HG02938 (cell line): ENCODE measurements around the gene NIM1K.
"Not testable (repeated sequence)": the region's sequence is repeated elsewhere in the genome, so short reads cannot be mapped to it uniquely, and the experiment has no call there.

Source experiments
- ATAC-seq: cut with Tn5 transposase; IDR thresholded peaks from one replicate; pipeline ENCODE4 v1.9.1; 2021; ENCODE audit warnings: mild to moderate bottlenecking, moderate library complexity; ENCODE audit not compliant: unreplicated experiment

Gene NIM1K

GRCh38 chr5:43225649-43226245 is 33.7 kb downstream of the NIM1K start:
- no peak for ATAC-seq

DNA sequence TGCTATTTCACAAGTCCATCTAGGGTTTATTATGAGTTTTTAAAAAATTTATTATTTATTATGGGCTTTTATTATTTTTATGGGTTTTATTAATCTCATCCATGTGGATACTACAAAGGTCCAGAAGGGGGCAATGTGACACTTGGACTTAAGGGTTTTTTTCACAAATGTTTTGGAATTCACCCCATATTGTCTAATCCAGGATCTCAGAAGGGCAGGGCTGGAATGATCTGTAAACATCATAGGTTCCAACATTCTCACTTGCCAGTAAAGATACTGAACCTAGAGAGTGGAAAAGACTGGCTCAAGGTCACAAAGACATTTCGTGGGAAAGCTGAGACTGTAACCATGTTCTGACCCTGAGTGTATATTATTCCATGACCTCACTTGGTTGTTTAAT is 35.6 kb downstream of the NIM1K start:
- no peak for ATAC-seq

GRCh38 chr5:43230707-43231106 is 38.7 kb downstream of the NIM1K start:
- ATAC-seq: no peak

- no peak for ATAC-seq
These were observed 40.0 kb downstream of the NIM1K start for GRCh38 chr5:43231977-43232376.

GRCh38 chr5:43232943-43233833 is 41.2 kb downstream of the NIM1K start:
- ATAC-seq: no peak

DNA sequence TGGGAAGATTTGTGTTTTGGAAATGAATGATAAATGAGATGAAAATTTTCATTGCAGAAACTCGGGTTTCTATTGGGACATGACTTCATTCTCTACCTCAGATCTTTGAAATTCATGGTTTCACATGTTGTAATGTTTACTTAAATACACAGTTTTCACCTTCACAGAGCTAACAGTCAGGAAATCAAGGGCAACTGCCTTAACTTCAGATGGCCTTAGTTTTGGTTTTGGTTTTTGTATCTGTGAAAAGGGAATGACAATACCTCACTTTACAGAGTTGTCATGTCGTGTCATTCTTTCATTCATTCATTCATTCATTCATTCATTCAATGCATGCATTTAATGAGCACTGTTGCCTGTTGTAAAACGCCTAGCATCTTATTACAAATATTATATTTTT is 41.9 kb downstream of the NIM1K start:
- ATAC-seq: peak; percentile 61

- ATAC-seq: no peak
These were observed 44.8 kb downstream of the NIM1K start for GRCh38 chr5:43236653-43237355.

GRCh38 chr5:43242196-43242595 is 50.2 kb downstream of the NIM1K start:
- no peak for ATAC-seq

- no peak for ATAC-seq
These were observed 51.2 kb downstream of the NIM1K start for GRCh38 chr5:43243270-43243669.

DNA sequence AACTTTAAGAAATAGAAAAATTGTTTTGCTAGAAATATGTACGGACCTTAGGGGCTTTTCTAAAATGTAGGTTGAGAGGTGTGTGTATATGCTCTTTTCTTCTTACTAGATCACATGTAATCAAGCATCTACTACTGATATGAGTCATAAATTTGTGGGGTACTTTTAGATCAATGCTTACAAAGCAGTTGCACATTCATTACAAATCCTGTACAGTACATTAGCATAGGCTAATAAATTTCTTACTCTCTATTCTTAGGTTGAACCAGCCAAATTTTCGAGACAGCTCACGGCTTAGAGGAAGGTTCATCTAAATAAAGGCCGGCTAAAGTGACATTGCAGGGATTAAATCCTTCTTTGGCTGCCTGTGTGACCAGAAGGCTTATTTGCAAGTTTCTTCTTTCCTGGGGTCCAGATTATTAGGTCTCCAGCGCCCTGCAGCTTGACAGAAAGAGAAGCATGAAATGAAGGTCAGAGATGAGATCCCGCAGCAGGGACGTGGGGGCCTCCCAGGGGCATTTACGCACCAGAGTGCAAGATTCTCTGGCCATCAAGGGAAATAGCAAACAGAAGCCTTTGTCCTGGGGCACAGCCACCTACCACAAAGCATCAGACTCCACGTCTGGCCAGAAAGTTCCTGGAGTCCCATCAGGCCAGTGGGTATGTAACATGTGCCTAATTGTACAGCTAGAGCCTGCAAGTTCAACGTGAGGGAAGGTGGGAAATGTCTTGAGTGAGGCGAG is 53.0 kb downstream of the NIM1K start:
- peak; percentile 82 for ATAC-seq

DNA sequence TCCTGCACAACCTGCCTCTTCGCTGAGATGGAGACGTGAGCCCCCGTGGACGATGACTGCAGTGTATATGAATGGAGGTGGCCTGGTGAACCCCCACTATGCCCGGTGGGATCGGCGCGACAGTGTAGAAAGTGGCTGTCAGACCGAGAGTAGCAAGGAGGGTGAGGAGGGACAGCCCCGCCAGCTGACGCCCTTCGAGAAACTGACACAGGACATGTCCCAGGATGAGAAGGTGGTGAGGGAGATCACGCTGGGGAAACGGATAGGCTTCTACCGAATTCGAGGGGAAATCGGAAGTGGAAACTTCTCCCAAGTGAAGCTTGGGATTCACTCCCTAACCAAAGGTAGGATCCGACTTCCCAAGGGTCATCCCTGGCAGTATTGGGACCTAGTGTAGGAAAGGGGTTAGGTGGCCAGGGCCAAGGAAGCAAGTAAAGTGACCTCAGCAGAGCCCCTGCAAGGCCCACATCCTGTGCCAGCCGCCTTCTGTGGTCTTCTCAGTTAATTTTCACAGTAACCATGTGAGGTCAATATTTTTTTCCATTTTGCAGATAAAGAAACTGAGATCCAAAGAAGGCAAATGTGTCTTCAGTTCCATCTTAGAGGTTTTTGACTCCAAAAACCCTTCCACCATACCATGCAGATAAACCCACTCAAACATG is 53.8 kb downstream of the NIM1K start:
- ATAC-seq: peak; percentile 37

- ATAC-seq: no peak
These were observed 59.7 kb downstream of the NIM1K start for GRCh38 chr5:43251754-43252153.

DNA sequence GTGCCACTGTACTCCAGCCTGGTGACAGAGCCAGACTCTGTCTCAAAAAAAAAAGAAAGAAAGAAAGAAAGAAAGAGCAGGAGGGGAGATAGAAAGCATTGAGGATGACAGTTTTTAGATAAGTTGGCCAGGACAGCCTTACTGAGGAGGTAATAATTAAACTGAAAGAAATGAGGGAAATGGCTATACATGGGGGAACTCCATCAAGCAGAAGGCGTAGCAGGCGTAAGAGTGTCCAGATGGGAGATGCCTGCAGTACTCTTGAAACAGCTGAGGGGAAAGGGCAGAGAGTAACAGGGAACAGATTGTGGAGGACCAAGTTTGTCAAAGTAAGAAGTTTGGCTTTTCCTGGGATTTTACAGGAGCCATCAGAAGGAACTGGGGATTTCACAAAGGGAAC is 63.7 kb downstream of the NIM1K start:
- ATAC-seq: peak; percentile 44

DNA sequence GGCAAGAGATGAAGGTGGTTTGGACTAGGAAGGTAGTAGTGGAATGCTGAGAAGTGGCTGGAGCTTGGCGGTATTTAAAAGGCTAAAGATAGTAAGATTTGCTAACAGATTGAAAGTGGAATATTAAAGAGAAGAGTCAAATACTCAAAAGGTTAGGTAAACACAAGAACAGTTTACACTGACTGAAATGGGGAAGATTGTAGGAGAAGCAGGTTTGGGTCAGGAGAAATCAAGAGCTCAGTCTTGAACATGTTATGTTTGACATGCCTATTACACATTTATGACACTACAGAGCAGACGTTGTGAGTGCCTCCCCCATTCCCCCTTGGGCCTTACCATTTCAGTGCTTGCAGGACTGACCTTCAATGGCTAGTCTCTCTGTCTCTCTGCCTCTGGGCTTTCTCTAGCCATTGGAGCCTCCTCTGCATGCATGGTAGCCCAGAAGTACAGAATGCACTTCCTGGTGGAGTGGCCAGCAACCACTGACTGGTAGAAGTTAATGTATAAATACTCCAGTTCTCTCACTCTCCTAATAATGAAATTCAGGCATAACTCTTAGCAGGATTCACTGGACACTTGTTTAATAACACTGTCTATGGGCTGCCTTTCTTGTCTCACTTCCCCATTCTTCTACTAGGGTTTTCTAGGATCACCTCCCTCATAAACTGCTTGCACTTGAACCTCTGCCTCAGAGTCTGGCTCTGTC is 64.4 kb downstream of the NIM1K start:
- peak; percentile 61 for ATAC-seq

DNA sequence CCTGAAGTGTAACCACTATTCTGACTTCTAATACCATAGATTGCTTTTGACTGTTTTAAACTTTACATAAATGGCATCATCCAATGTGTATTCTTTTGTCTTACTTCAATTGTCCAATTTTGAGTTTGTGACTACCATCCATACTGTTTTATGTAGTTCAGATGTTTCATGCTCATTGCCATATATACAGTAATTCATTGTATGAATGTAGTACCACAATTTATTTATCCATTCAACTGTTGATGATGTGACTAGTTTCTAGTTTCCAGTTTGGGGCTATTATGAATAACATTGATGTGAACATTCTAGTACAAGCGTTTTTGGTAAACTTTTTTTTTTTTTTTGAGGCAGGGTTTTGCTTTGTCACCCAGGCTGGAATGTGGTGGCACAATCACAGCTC is 66.1 kb downstream of the NIM1K start:
- no peak for ATAC-seq

- not testable (repeated sequence) for ATAC-seq
These were observed 70.2 kb downstream of the NIM1K start for GRCh38 chr5:43262269-43262668.

DNA sequence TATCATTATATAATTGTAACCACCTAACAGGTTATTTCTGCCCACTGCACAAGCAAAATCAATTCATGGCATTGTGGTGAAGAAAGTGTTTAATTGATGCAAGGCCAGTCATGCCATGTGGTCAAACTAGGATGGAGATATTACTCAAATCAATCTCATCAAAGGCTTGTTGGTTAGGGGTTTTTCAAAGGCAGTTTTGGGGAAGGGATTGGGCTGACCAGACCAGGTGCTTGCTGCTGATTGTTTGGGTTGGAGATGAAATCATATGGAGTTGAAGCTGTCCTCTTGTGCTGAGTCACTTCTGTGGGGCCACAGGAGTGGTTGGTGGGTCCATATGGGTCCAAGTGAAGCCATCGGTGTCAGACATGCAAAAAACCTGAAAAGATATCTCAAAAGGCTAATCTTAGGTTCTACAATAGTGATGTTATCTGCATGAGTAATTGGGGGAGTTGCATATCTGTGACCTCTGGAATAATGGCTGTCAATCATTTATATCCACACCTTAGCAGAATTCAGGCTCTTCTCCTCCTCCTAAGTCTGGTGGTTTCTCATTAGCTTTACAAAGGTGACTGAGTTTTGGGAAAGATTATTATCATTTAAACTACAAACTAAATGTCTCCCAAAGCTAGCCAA is 76.3 kb downstream of the NIM1K start:
- ATAC-seq: peak; percentile 88

DNA sequence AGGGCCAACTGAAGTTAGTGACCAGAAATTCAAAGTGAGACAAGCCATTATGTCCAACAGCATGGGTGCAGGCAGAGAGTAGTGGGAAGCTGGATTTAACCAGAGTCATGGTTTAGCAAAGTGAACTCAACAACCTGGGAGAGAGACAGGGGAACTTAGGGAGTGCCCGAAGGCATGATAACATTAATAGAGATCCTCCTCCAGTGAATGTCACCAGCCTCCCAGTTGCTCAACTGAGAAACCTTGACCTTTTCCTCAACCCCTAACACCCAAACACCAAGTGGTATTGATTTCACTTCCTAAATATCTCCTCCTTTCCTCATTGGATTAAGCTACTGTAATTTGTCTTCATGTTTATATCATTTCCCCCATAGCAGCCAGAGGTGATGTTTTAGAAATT is 78.6 kb downstream of the NIM1K start:
- ATAC-seq: no peak

GRCh38 chr5:43273552-43273951 is 81.5 kb downstream of the NIM1K start:
- ATAC-seq: no peak
